PC-3 (cell line): ENCODE measurements around the gene ZNF831. TPM values are rescaled to one million over a fixed set of nuclear protein-coding genes. Genes with fewer than 3 reads are reported as not detected.

Source experiments
- ATAC-seq: fragments of 200-7000 bp; cut with Tn5 transposase; 2 replicates; pipeline ENCODE4 v1.9.1; 2020; ENCODE audit warnings: mild to moderate bottlenecking, moderate library complexity
- BruUV-seq: library from RNA; stranded (reverse); fragments of 400-500 nt; replicated peaks from 2 replicates; lab custom pipeline; 2021; lab: Mats Ljungman, UMichigan
- CTCF ChIA-PET: fragments of 300-600 bp; sonication (Branson Sonifier 250); formaldehyde crosslinking; loops from one replicate; lab custom pipeline; 2022; ENCODE audit warnings: antibody characterized with exemption; lab: Charles Lee
- POLR2A ChIA-PET: fragments of 300-600 bp; sonication (Branson Sonifier 250); formaldehyde crosslinking; loops from one replicate; lab custom pipeline; 2022; ENCODE audit warnings: antibody characterized with exemption; ENCODE audit not compliant: unreplicated experiment; lab: Charles Lee
- DNase-seq: peaks from one replicate; pipeline ENCODE4 v3.0.0-alpha.2; 2015
- H2AFZ ChIP-seq: fragments of 300-600 bp; sonication (generic); 2 replicates; pipeline ENCODE4 v1.6.0; 2016; ENCODE audit warnings: antibody characterized with exemption, low read length
- H3F3A ChIP-seq: fragments of 300-600 bp; sonication (generic); one replicate; pipeline ENCODE4 v1.6.0; 2017; ENCODE audit warnings: antibody characterized with exemption, low read length, control low read depth, mild to moderate bottlenecking; ENCODE audit not compliant: unreplicated experiment
- H3K27ac ChIP-seq: fragments of 300-600 bp; sonication (generic); 2 replicates; pipeline ENCODE4 v1.5.1; 2016; ENCODE audit warnings: mild to moderate bottlenecking, low read length
- H3K27me3 ChIP-seq: fragments of 300-600 bp; sonication (generic); 2 replicates; pipeline ENCODE4 v1.6.1; 2016; ENCODE audit warnings: low read length, mixed read lengths
- H3K36me3 ChIP-seq: fragments of 300-600 bp; sonication (generic); 2 replicates; pipeline ENCODE4 v1.6.1; 2016; ENCODE audit warnings: low read depth, mixed run types, low read length, mixed read lengths
- H3K4me1 ChIP-seq: fragments of 300-600 bp; sonication (generic); 2 replicates; pipeline ENCODE4 v1.5.1; 2016; ENCODE audit warnings: low read length; ENCODE audit not compliant: insufficient read depth
- H3K4me2 ChIP-seq: fragments of 300-600 bp; sonication (generic); 2 replicates; pipeline ENCODE4 v1.6.0; 2016; ENCODE audit warnings: low read length
- H3K4me3 ChIP-seq: fragments of 300-600 bp; sonication (generic); 2 replicates; pipeline ENCODE4 v1.5.1; 2016; ENCODE audit warnings: mild to moderate bottlenecking, low read length, mixed read lengths
- H3K79me2 ChIP-seq: fragments of 300-600 bp; sonication (generic); 2 replicates; pipeline ENCODE4 v1.6.1; 2017; ENCODE audit warnings: low read length, mixed read lengths
- H3K9ac ChIP-seq: fragments of 300-600 bp; sonication (generic); 2 replicates; pipeline ENCODE4 v1.6.0; 2016; ENCODE audit warnings: mild to moderate bottlenecking, low read length
- H3K9me2 ChIP-seq: fragments of 300-600 bp; sonication (generic); replicated peaks from 2 replicates; pipeline ENCODE4 v1.6.1; 2016; ENCODE audit warnings: mixed run types, low read length, mixed read lengths
- H3K9me3 ChIP-seq: fragments of 300-600 bp; sonication (generic); 2 replicates; pipeline ENCODE4 v1.6.1; 2016; ENCODE audit warnings: low read length, mixed read lengths
- H4K20me1 ChIP-seq: fragments of 300-600 bp; sonication (generic); 2 replicates; pipeline ENCODE4 v1.6.1; 2016; ENCODE audit warnings: low read length, mixed read lengths
- EZH2 ChIP-seq: fragments of 300-600 bp; sonication (generic); IDR thresholded peaks from one replicate; pipeline ENCODE4 v1.6.1; 2017; ENCODE audit warnings: antibody characterized with exemption, mild to moderate bottlenecking, low read length; ENCODE audit not compliant: unreplicated experiment
- EZH2phosphoT487 ChIP-seq: fragments of 300-600 bp; sonication (generic); IDR thresholded peaks from 2 replicates; pipeline ENCODE4 v1.6.1; 2018; ENCODE audit warnings: mild to moderate bottlenecking, antibody characterized with exemption, low read length, borderline replicate concordance
- intact Hi-C: fragments of 100-400 bp; cut with micrococcal nuclease; formaldehyde crosslinking; loops from 2 replicates; pipeline ENCODE4 v1.9.0; 2023
- total RNA-seq: library from RNA; depleted of rRNA; stranded (reverse); fragments of >200 nt; gene quantifications from 2 replicates; pipeline ENCODE4 v1.2.3, GENCODE V29; 2014
- TF ChIP-seq, protein P1 (sequence below): fragments of 300-600 bp; sonication (generic); conservative IDR thresholded peaks from 2 replicates; pipeline ENCODE4 v1.5.1; 2017; ENCODE audit warnings: antibody characterized with exemption, low read depth, mild to moderate bottlenecking, low read length

ZNF831 gene
- total RNA-seq, 1 experiment from 2014 or later, result not detected

GRCh38 chr20:59270380-59270779 lies 106.8 kb downstream of the ZNF831 start:
- no TSS peak for BruUV-seq
- no peaks in the 10 kb centered on the region for H3F3A ChIP-seq

GRCh38 chr20:59273739-59274357 lies 110.2 kb downstream of the ZNF831 start:
- POLR2A ChIA-PET, result no interaction called here
- ATAC-seq (no peak), DNase-seq (no peak)
- H2AFZ ChIP-seq, result no peak overlapping the region
- no peak for TF ChIP-seq EZH2phosphoT487
- TF ChIP-seq EZH2, result no peak
- TF ChIP-seq, protein P1, sequence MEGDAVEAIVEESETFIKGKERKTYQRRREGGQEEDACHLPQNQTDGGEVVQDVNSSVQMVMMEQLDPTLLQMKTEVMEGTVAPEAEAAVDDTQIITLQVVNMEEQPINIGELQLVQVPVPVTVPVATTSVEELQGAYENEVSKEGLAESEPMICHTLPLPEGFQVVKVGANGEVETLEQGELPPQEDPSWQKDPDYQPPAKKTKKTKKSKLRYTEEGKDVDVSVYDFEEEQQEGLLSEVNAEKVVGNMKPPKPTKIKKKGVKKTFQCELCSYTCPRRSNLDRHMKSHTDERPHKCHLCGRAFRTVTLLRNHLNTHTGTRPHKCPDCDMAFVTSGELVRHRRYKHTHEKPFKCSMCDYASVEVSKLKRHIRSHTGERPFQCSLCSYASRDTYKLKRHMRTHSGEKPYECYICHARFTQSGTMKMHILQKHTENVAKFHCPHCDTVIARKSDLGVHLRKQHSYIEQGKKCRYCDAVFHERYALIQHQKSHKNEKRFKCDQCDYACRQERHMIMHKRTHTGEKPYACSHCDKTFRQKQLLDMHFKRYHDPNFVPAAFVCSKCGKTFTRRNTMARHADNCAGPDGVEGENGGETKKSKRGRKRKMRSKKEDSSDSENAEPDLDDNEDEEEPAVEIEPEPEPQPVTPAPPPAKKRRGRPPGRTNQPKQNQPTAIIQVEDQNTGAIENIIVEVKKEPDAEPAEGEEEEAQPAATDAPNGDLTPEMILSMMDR, result no peak
- intact Hi-C loops, result no loop called here
- H3K9me2 ChIP-seq, result no peaks in the 10 kb centered on the region
- H3K4me3 ChIP-seq, result no peak overlapping the region
- H4K20me1 ChIP-seq, result no peaks in the 10 kb centered on the region
- H3F3A ChIP-seq, result no peaks in the 10 kb centered on the region
- BruUV-seq, result no TSS peak
- H3K4me2 ChIP-seq, result no peak overlapping the region
- H3K36me3 ChIP-seq, result no peaks in the 10 kb centered on the region
- H3K27me3 ChIP-seq, result peaks cover 98% of the 10 kb centered on the region
- CTCF ChIA-PET, result no interaction called here
- H3K79me2 ChIP-seq, result no peaks in the 10 kb centered on the region
- no peaks in the 10 kb centered on the region for H3K4me1 ChIP-seq
- H3K9ac ChIP-seq, result no peak overlapping the region
- no peaks in the 10 kb centered on the region for H3K9me3 ChIP-seq
- H3K27ac ChIP-seq, result no peak overlapping the region

More at GRCh38 chr20:59270380-59270779, 106.8 kb downstream of the ZNF831 start:
- Histone ChIP-seq H3K4me2 (no peak overlapping the region), H3K9me3 (no peaks in the 10 kb centered on the region), H3K4me1 (no peaks in the 10 kb centered on the region), H3K9ac (no peak overlapping the region), H3K27me3 (peaks cover 94% of the 10 kb centered on the region), H3K36me3 (no peaks in the 10 kb centered on the region), H4K20me1 (no peaks in the 10 kb centered on the region), H3K27ac (no peak overlapping the region), H3K79me2 (no peaks in the 10 kb centered on the region), H3K4me3 (no peak overlapping the region), H3K9me2 (no peaks in the 10 kb centered on the region), H2AFZ (no peak overlapping the region)
- ATAC-seq (no peak), DNase-seq (no peak)
- ChIA-PET POLR2A (interaction anchor here (0.6 kb wide), 1 partner anchor 466 kb away, joined by 3 read pairs; no protein-coding TSS in a partner anchor), CTCF (no interaction called here)
- intact Hi-C loops, result no loop called here
- no peak for TF ChIP-seq EZH2phosphoT487
- TF ChIP-seq, protein P1, result no peak
- TF ChIP-seq EZH2, result no peak

- no peaks in the 10 kb centered on the region for H3K4me1 ChIP-seq
- POLR2A ChIA-PET, result no interaction called here
- ATAC-seq (no peak), DNase-seq (no peak)
- no peak overlapping the region for H3K27ac ChIP-seq
- no peak overlapping the region for H2AFZ ChIP-seq
- H3K27me3 ChIP-seq, result peaks cover 98% of the 10 kb centered on the region
- no peaks in the 10 kb centered on the region for H3F3A ChIP-seq
- CTCF ChIA-PET, result no interaction called here
- H3K79me2 ChIP-seq, result no peaks in the 10 kb centered on the region
- H3K4me3 ChIP-seq, result no peak overlapping the region
- no peaks in the 10 kb centered on the region for H4K20me1 ChIP-seq
- BruUV-seq, result no TSS peak
- no peaks in the 10 kb centered on the region for H3K9me3 ChIP-seq
- no peaks in the 10 kb centered on the region for H3K36me3 ChIP-seq
- no peaks in the 10 kb centered on the region for H3K9me2 ChIP-seq
- H3K9ac ChIP-seq, result no peak overlapping the region
- no peak overlapping the region for H3K4me2 ChIP-seq
- intact Hi-C loops, result no loop called here
- TF ChIP-seq EZH2phosphoT487 (no peak), EZH2 (no peak)
- TF ChIP-seq, protein P1, result no peak
Measured at GRCh38 chr20:59276938-59277337, 113.3 kb downstream of the ZNF831 start.
